CD14-positive monocyte (primary cell): Measurements from ENCODE around the gene SLC38A8. TPM values are rescaled to one million over a fixed set of nuclear protein-coding genes. Genes with fewer than 3 reads are reported as not detected.

Experiments used
- DNase-seq, 3 donors: peaks; one replicate each; pipeline ENCODE4 v3.0.0-alpha.2; 2011 to 2022
- H2AFZ ChIP-seq: 2 replicates; pipeline ENCODE4 v1.6.0; 2012; ENCODE audit warnings: mild to moderate bottlenecking, low read depth, low read length, inconsistent platforms; ENCODE audit not compliant: insufficient read depth, poor library complexity, severe bottlenecking
- H3K27ac ChIP-seq, 2 donors: 1 replicate in 1 of 2; 2 replicates in 1 of 2; pipeline ENCODE4 v1.5.1; 2012 to 2013; ENCODE audit warnings: low read length in 2 of 2, control low read depth in 1 of 2, inconsistent platforms in 1 of 2, low read depth in 1 of 2, mild to moderate bottlenecking in 1 of 2
- H3K27me3 ChIP-seq, 2 donors: one replicate each; pipeline versions ENCODE4 v1.6.0 to v1.6.1; 2011 to 2013; ENCODE audit warnings: low read length in 2 of 2; ENCODE audit not compliant: control insufficient read depth in 2 of 2, insufficient read depth in 2 of 2
- H3K36me3 ChIP-seq, 2 donors: replicated peaks in 1 of 2; 1 replicate in 1 of 2; 2 replicates in 1 of 2; pipeline versions ENCODE4 v1.5.1 to v1.6.1; 2012 to 2013; ENCODE audit warnings: low read length in 2 of 2, control low read depth in 1 of 2, inconsistent platforms in 1 of 2, mild to moderate bottlenecking in 1 of 2; ENCODE audit not compliant: insufficient read depth in 2 of 2, control insufficient read depth in 1 of 2
- H3K4me1 ChIP-seq, 2 donors: 1 replicate in 1 of 2; 2 replicates in 1 of 2; pipeline versions ENCODE4 v1.5.1 to v1.6.1; 2012 to 2013; ENCODE audit warnings: low read length in 2 of 2, control low read depth in 1 of 2, inconsistent platforms in 1 of 2, mild to moderate bottlenecking in 1 of 2, moderate library complexity in 1 of 2; ENCODE audit not compliant: insufficient read depth in 2 of 2, control insufficient read depth in 1 of 2
- H3K4me2 ChIP-seq: replicated peaks from 2 replicates; pipeline ENCODE3; 2012; ENCODE audit warnings: low read length, moderate library complexity, mild to moderate bottlenecking; ENCODE audit not compliant: poor library complexity, severe bottlenecking; ENCODE audit errors: extremely low read depth
- H3K4me3 ChIP-seq, 3 experiments: fragments of 200-600 bp in 1 of 3; sonication (generic) in 1 of 3; replicated peaks in 1 of 3; 1 replicate in 2 of 3; 2 replicates in 1 of 3; pipeline ENCODE4 v1.5.1; 2011 to 2013; ENCODE audit warnings: low read length in 3 of 3, mild to moderate bottlenecking in 3 of 3, control low read depth in 2 of 3, low read depth in 2 of 3, inconsistent platforms in 1 of 3, moderate library complexity in 1 of 3
- H3K79me2 ChIP-seq: 2 replicates; pipeline ENCODE4 v1.6.0; 2012; ENCODE audit warnings: mild to moderate bottlenecking, control low read depth, inconsistent platforms, low read length, moderate library complexity; ENCODE audit not compliant: insufficient read depth
- H3K9ac ChIP-seq: 2 replicates; pipeline ENCODE4 v1.6.0; 2017; ENCODE audit warnings: low read length, mild to moderate bottlenecking; ENCODE audit not compliant: insufficient read depth, poor library complexity, severe bottlenecking
- H3K9me3 ChIP-seq, 2 donors: replicated peaks in 1 of 2; 1 replicate in 1 of 2; 2 replicates in 1 of 2; pipeline versions ENCODE4 v1.5.1 to v1.6.1; 2012 to 2013; ENCODE audit warnings: low read length in 2 of 2, control low read depth in 1 of 2; ENCODE audit not compliant: control insufficient read depth in 1 of 2, insufficient read depth in 1 of 2
- H4K20me1 ChIP-seq: 2 replicates; pipeline ENCODE4 v1.6.0; 2012; ENCODE audit warnings: mild to moderate bottlenecking, low read length, control low read depth, moderate library complexity; ENCODE audit not compliant: insufficient read depth
- H3K27ac Mint-ChIP-seq, 7 donors: one replicate each; pipeline ENCODE4 v1.8.0; 2020; ENCODE audit warnings: mild to moderate bottlenecking in 7 of 7, mixed read lengths in 7 of 7, moderate library complexity in 6 of 7, inconsistent platforms in 2 of 7
- H3K27me3 Mint-ChIP-seq, 3 donors: one replicate each; pipeline ENCODE4 v1.8.0; 2021 to 2022; ENCODE audit warnings: low read depth in 3 of 3, mild to moderate bottlenecking in 3 of 3, mixed read lengths in 3 of 3, moderate library complexity in 3 of 3, inconsistent platforms in 1 of 3
- H3K36me3 Mint-ChIP-seq, 2 donors: one replicate each; pipeline ENCODE4 v1.8.0; 2020; ENCODE audit warnings: mixed read lengths in 2 of 2, inconsistent platforms in 1 of 2, mild to moderate bottlenecking in 1 of 2
- H3K4me1 Mint-ChIP-seq: one replicate; pipeline ENCODE4 v1.8.0; 2020; ENCODE audit warnings: mild to moderate bottlenecking, mixed read lengths
- H3K4me3 Mint-ChIP-seq, 2 donors: one replicate each; pipeline ENCODE4 v1.8.0; 2020; ENCODE audit warnings: mild to moderate bottlenecking in 2 of 2, mixed read lengths in 2 of 2, moderate library complexity in 1 of 2
- H3K9me3 Mint-ChIP-seq, 7 donors: one replicate each; pipeline ENCODE4 v1.8.0; 2020 to 2022; ENCODE audit warnings: mixed read lengths in 7 of 7, mild to moderate bottlenecking in 6 of 7, moderate library complexity in 6 of 7, inconsistent platforms in 2 of 7
- CTCF ChIP-seq: fragments of 200-600 bp; IDR thresholded peaks from one replicate; pipeline ENCODE4 v1.8.0; 2022; ENCODE audit warnings: antibody characterized with exemption, mild to moderate bottlenecking
- WGBS: methylation state at CpG from one replicate; pipeline ENCODE4 v1.1.5; 2013; ENCODE audit warnings: missing lambda C conversion rate; ENCODE audit not compliant: insufficient coverage; 5-methylcytosine and 5-hydroxymethylcytosine counted together
- intact Hi-C, 2 donors: fragments of 100-400 bp; cut with micrococcal nuclease; formaldehyde crosslinking; loops; one replicate each; pipeline versions ENCODE4 v1.15.0 to v1.15.1; 2023
- polyA plus RNA-seq, 3 donors: library from polyadenylated mRNA; depleted of rRNA in 1 of 3; unstranded in 2 of 3; stranded (reverse) in 1 of 3; fragments of 300-500 nt in 2 of 3; fragments of >200 nt in 1 of 3; fragmentation: Illumina TruSeq in 2 of 3; gene quantifications; 1 replicate in 2 of 3; 2 replicates in 1 of 3; pipeline ENCODE4 v1.2.3, GENCODE V29; 2012 to 2021

The SLC38A8 gene
- polyA plus RNA-seq, 3 donors = not detected

- no peaks in the 10 kb centered on the region for H3K79me2 ChIP-seq
- Mint-ChIP-seq H3K27me3 (peaks cover 48 to 61% (median 53%) of the 10 kb centered on the region in 3 donors), H3K4me3 (peak overlapping the region in 1 of 2 donors; percentile 35), H3K27ac (no peak overlapping the region), H3K9me3 (peaks cover 0 to 3% (median 0%) of the 10 kb centered on the region in 7 donors), H3K4me1 (no peaks in the 10 kb centered on the region), H3K36me3 (peaks cover 3 to 7% of the 10 kb centered on the region in 2 donors)
- no peak for TF ChIP-seq CTCF
- DNase-seq = no peak
- intact Hi-C loops = no loop called here
- peaks cover 0 to 5% of the 10 kb centered on the region in 2 donors for H3K36me3 ChIP-seq
- no peaks in the 10 kb centered on the region for H3K4me1 ChIP-seq
- no peak overlapping the region for H2AFZ ChIP-seq
- peaks cover 0 to 44% of the 10 kb centered on the region in 2 donors for H3K27me3 ChIP-seq
- no peak overlapping the region for H3K4me2 ChIP-seq
- H3K4me3 ChIP-seq = no peak overlapping the region
- H4K20me1 ChIP-seq = peaks cover 4% of the 10 kb centered on the region
- H3K9me3 ChIP-seq = no peaks in the 10 kb centered on the region
- no peak overlapping the region for H3K27ac ChIP-seq
- H3K9ac ChIP-seq = no peak overlapping the region
- 53% methylated on average over 17 of the region's 18 CpGs for WGBS
Observed at GRCh38 chr16:84043486-84044117, 1.0 kb upstream of the SLC38A8 start.

DNA sequence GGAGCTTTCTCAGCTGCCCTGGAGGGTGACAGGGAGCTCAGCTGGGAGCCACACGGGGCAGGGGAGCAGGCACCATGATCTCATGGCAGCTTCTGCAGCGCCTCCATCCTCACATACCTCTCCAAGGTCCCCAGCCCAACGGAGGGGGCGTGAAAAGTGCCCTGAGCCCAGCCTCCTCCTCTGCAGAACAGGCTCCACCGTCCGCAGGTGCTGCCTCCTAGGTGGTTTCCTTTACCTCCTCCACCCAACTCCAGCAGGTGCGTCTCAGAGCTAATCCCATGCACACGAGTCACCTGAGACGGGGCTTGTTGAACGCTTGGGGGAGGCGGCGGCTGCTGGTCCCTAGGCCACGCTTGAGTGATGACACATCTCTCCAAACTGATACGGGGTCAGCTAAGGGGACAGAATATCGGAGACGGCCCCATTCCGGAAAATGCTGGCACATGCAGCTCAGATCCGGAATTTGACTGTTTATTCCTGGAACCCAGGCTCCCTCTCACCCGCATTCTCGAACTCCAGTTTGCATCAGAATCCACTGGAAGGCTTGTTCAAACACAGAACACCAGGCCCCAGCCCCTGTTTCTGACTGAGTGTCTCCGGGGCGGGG, 387 bp upstream of the SLC38A8 start:
- Histone ChIP-seq H3K9ac (no peak overlapping the region), H3K9me3 (no peaks in the 10 kb centered on the region), H3K36me3 (no peaks in the 10 kb centered on the region), H3K27ac (no peak overlapping the region), H4K20me1 (peaks cover 4% of the 10 kb centered on the region), H3K4me3 (no peak overlapping the region), H2AFZ (no peak overlapping the region), H3K79me2 (no peaks in the 10 kb centered on the region), H3K4me1 (no peaks in the 10 kb centered on the region), H3K27me3 (peaks cover 0 to 47% of the 10 kb centered on the region in 2 donors), H3K4me2 (no peak overlapping the region)
- intact Hi-C loops = no loop called here
- Mint-ChIP-seq H3K36me3 (peaks cover 0 to 7% of the 10 kb centered on the region in 2 donors), H3K9me3 (peaks cover 0 to 5% (median 0%) of the 10 kb centered on the region in 7 donors), H3K27me3 (peaks cover 51 to 67% (median 57%) of the 10 kb centered on the region in 3 donors), H3K4me1 (no peaks in the 10 kb centered on the region), H3K27ac (no peak overlapping the region), H3K4me3 (peak overlapping the region in 1 of 2 donors; percentile 35)
- no peak for TF ChIP-seq CTCF
- no peak for DNase-seq
- 66% methylated on average over 19 of the region's 22 CpGs for WGBS
